ENCODE measurements around the gene PAFAH2. TPM values are rescaled to one million over a fixed set of nuclear protein-coding genes. Genes with fewer than 3 reads are reported as not detected.
A peak's percentile ranks its signal among the peaks of the same experiment; 100 is the strongest.

PAFAH2 gene
- total and polyA plus RNA-seq, 2 of the 8 experiments (the other 6 are each of a cell fraction or from before 2014, with no cell fraction given) = 7.7 to 9.3 TPM

GRCh38 chr1:25993197-25993951, 4.5 kb downstream of the PAFAH2 start:
- no peak overlapping the region for H2BK12ac ChIP-seq (ENCODE audit: low read depth, low read length)
- no peak overlapping the region for H2AK5ac ChIP-seq (ENCODE audit: low read depth, low read length)
- H3K23me2 ChIP-seq (ENCODE audit: low read depth, low read length) = peaks cover 4% of the 10 kb centered on the region; the same call in 1 of the 2 replicates
- no peak overlapping the region for H3K56ac ChIP-seq (replicated peaks; ENCODE audit: insufficient read length, low read depth, low read length)
- H2BK120ac ChIP-seq (replicated peaks; ENCODE audit: low read depth, low read length) = no peak overlapping the region
- H4K5ac ChIP-seq (ENCODE audit: insufficient read length, low read depth, low read length) = no peak overlapping the region
- no peaks in the 10 kb centered on the region for H4K20me1 ChIP-seq (replicated peaks in 1 of 2; ENCODE audit: control insufficient read depth in 1 of 2, insufficient read depth in 2 of 2, low read length in 2 of 2)
- H2BK15ac ChIP-seq (ENCODE audit: low read length) = no peak overlapping the region
- H3K79me1 ChIP-seq (ENCODE audit: low read depth, low read length) = no peaks in the 10 kb centered on the region
- no peak overlapping the region for H3K14ac ChIP-seq (ENCODE audit: insufficient read length)
- no peak for FAIRE-seq
- 83% methylated on average over 8 of the region's 8 CpGs; no CpG with 5 or more reads in 1 of the 2 experiments for WGBS, 2 experiments (ENCODE audit: extremely low coverage in 1 of 2, insufficient coverage in 1 of 2, insufficient read length in 1 of 2, insufficient replicate concordance in 2 of 2, low coverage in 1 of 2, low lambda C conversion rate in 2 of 2, missing lambda C conversion rate in 1 of 2)
- H3K79me2 ChIP-seq (ENCODE audit: control insufficient read depth in 1 of 2, insufficient read depth in 2 of 2, low read length in 2 of 2) = peaks cover 0 to 2% of the 10 kb centered on the region in 2 experiments; a peak in 1 of 4 replicates
- peak overlapping the region; percentile 6 to 42; a peak in 1 of 4 replicates for H3K4me2 ChIP-seq (ENCODE audit: insufficient read depth in 1 of 2, low read depth in 2 of 2, low read length in 2 of 2)
- H3K23ac ChIP-seq (ENCODE audit: insufficient read length) = no peak overlapping the region
- H2AFZ ChIP-seq (ENCODE audit: low read length) = no peak overlapping the region
- no peak overlapping the region for H3K9ac ChIP-seq (replicated peaks in 1 of 4; ENCODE audit: extremely low read depth in 1 of 4, low read depth in 3 of 4, low read length in 3 of 4)
- H3K27me3 ChIP-seq (replicated peaks in 1 of 4; ENCODE audit: control insufficient read depth in 3 of 4, extremely low read depth in 1 of 4, insufficient read depth in 3 of 4, low read length in 3 of 4) = no peaks in the 10 kb centered on the region; a peak in 1 of 7 replicates
- CTCF ChIA-PET (ENCODE audit: partially characterized antibody) = interaction anchor here (0.6 to 20.0 kb wide), 9 partner anchors 11 to 426 kb away, joined by 3 to 330 read pairs (median 4); partner anchors contain the start of gene STMN1
- POLR2A ChIA-PET (ENCODE audit: partially characterized antibody) = interaction anchor here (0.7 to 1.6 kb wide), 6 partner anchors 15 to 175 kb away, joined by 3 to 8 read pairs (median 4); no protein-coding TSS in a partner anchor
- no peak overlapping the region; a peak in 1 of 8 replicates for H3K4me3 ChIP-seq (ENCODE audit: extremely low read depth in 1 of 4, insufficient read depth in 2 of 4, low read depth in 3 of 4, low read length in 4 of 4)
- H3K4me1 ChIP-seq (replicated peaks in 1 of 4; ENCODE audit: control insufficient read depth in 3 of 4, insufficient read depth in 4 of 4, low read length in 3 of 4) = peaks cover 0 to 9% (median 5%) of the 10 kb centered on the region in 4 experiments; a peak in 4 of 7 replicates
- H4K8ac ChIP-seq (ENCODE audit: extremely low read depth, insufficient read depth, low read length) = no peak overlapping the region
- no peak overlapping the region for H2BK5ac ChIP-seq (ENCODE audit: low read depth, low read length)
- H4K91ac ChIP-seq (replicated peaks; ENCODE audit: insufficient read length, low read length) = no peak overlapping the region
- H2BK20ac ChIP-seq (ENCODE audit: low read length) = no peak overlapping the region
- H3K36me3 ChIP-seq (ENCODE audit: control insufficient read depth in 2 of 4, insufficient read depth in 4 of 4, low read length in 3 of 4) = 0 out of 8 replicates have a peak, but pooled peaks cover 0 to 3% (median under 1%) of the 10 kb centered on the region in 4 experiments
- H3K27ac ChIP-seq (ENCODE audit: low read depth, low read length) = no peak overlapping the region
- no peak overlapping the region for H3K4ac ChIP-seq (replicated peaks; ENCODE audit: insufficient read length, low read depth, low read length)
- no peaks in the 10 kb centered on the region for H3K9me3 ChIP-seq (ENCODE audit: insufficient read depth in 2 of 2, low read depth in 1 of 2, low read length in 1 of 2)
- DNase-seq (ENCODE audit: low read depth in 1 of 2, low spot score in 2 of 2) = no peak
- no peak overlapping the region for H3K18ac ChIP-seq (ENCODE audit: extremely low read depth, low read length)
- TF ChIP-seq HDAC6 (IDR thresholded peaks at IDR 0.05; ENCODE audit: low read depth, low read length) (no peak), CBX5 (IDR thresholded peaks at IDR 0.05; ENCODE audit: low read depth, low read length) (no peak), TCF12 (IDR thresholded peaks at IDR 0.05; ENCODE audit: low read depth, low read length) (0 out of 2 replicates have a peak, but pooled peaks have one; percentile 67), SIN3A (conservative IDR thresholded peaks at IDR 0.05 in 1 of 2, IDR thresholded peaks at IDR 0.05 in 1 of 2; ENCODE audit: low read depth in 1 of 2, low read length in 2 of 2) (peak; percentile 89 to 98; a peak in 3 of 4 replicates), RAD21 (IDR thresholded peaks at IDR 0.05 in 1 of 2, conservative IDR thresholded peaks at IDR 0.05 in 1 of 2; ENCODE audit: low read depth in 2 of 2, low read length in 2 of 2) (no peak), CBX8 (IDR thresholded peaks at IDR 0.05; ENCODE audit: borderline replicate concordance, low read depth, low read length) (no peak), TBP (IDR thresholded peaks at IDR 0.05; ENCODE audit: low read depth, low read length) (no peak)
- TF ChIP-seq, protein P1, sequence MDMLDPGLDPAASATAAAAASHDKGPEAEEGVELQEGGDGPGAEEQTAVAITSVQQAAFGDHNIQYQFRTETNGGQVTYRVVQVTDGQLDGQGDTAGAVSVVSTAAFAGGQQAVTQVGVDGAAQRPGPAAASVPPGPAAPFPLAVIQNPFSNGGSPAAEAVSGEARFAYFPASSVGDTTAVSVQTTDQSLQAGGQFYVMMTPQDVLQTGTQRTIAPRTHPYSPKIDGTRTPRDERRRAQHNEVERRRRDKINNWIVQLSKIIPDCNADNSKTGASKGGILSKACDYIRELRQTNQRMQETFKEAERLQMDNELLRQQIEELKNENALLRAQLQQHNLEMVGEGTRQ (IDR thresholded peaks at IDR 0.05; ENCODE audit: low read length) = 0 out of 2 replicates have a peak, but pooled peaks have one; percentile 6
- TF ChIP-seq, protein P2, sequence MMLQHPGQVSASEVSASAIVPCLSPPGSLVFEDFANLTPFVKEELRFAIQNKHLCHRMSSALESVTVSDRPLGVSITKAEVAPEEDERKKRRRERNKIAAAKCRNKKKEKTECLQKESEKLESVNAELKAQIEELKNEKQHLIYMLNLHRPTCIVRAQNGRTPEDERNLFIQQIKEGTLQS (IDR thresholded peaks at IDR 0.05; ENCODE audit: insufficient read depth, low read depth, low read length) = no peak

All from H1 (cell line).